Natural killer cell treated with Interleukin-12 subunit alpha and Interleukin-12 subunit beta and Interleukin-15 and Interleukin-18, amount 100 ng/mL, for 72 hours (primary cell): ENCODE data around the gene VPS8. TPM values are rescaled to one million over a fixed set of nuclear protein-coding genes. Genes with fewer than 3 reads are reported as not detected.

Experiments used
- ATAC-seq, 2 donors: fragments of 150-1000 bp; cut with Tn5 transposase in 1 of 2; sonication (Bioruptor Pico), chemical (Tn5 transposase) in 1 of 2; 2 replicates each; pipeline ENCODE4 v1.10.0; 2021
- DNase-seq: peaks from one replicate; pipeline ENCODE4 v3.0.0; 2022; ENCODE audit warnings: low spot score
- H3K27ac Mint-ChIP-seq, 2 donors: 1 replicate in 1 of 2; 2 replicates in 1 of 2; pipeline ENCODE4 v1.8.0; 2022; ENCODE audit warnings: mixed read lengths in 2 of 2, mild to moderate bottlenecking in 1 of 2, moderate library complexity in 1 of 2
- H3K27me3 Mint-ChIP-seq, 2 donors: 1 replicate in 1 of 2; 2 replicates in 1 of 2; pipeline ENCODE4 v1.8.0; 2022; ENCODE audit warnings: mixed read lengths in 2 of 2
- H3K36me3 Mint-ChIP-seq: one replicate; pipeline ENCODE4 v1.8.0; 2022; ENCODE audit warnings: mixed read lengths
- H3K4me1 Mint-ChIP-seq, 2 donors: 1 replicate in 1 of 2; 2 replicates in 1 of 2; pipeline ENCODE4 v1.8.0; 2022; ENCODE audit warnings: low read depth in 2 of 2, mixed read lengths in 2 of 2, mild to moderate bottlenecking in 1 of 2
- H3K4me3 Mint-ChIP-seq: one replicate; pipeline ENCODE4 v1.8.0; 2022; ENCODE audit warnings: mixed read lengths
- H3K9me3 Mint-ChIP-seq: 2 replicates; pipeline ENCODE4 v1.8.0; 2022; ENCODE audit warnings: mixed read lengths
- total RNA-seq, 2 donors: library from RNA; stranded (reverse); gene quantifications; one replicate each; pipeline ENCODE4 v1.2.3, GENCODE V29; 2022

The VPS8 gene
- total RNA-seq, 2 donors from 2014 or later = 52.8 to 74.2 TPM

DNA sequence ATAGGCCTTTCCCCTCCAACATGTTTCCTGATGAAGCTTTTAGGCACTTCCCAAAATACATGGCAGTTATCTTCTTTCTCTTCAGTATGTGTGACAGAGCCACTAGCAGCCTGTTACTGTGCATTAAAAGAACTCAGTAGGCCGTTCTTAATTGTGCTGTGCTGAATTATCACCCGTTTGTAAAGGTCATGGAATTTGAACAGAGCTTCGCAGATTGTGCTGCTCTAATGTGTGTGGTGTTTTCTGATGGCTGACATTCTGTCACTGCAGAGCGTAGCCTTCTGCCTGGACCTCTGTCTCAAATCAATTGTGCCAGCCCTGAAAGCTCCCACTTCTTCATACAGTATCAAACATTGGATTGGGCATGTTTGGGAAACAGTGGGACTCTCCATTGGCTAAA lies 229.6 kb downstream of the VPS8 start:
- H3K27me3 Mint-ChIP-seq = no peaks in the 10 kb centered on the region
- peaks cover 5% of the 10 kb centered on the region for H3K9me3 Mint-ChIP-seq
- ATAC-seq (no peak), DNase-seq (no peak)
- no peaks in the 10 kb centered on the region for H3K4me1 Mint-ChIP-seq
- H3K36me3 Mint-ChIP-seq = peaks cover 7% of the 10 kb centered on the region
- H3K4me3 Mint-ChIP-seq = no peak overlapping the region
- no peak overlapping the region for H3K27ac Mint-ChIP-seq

DNA sequence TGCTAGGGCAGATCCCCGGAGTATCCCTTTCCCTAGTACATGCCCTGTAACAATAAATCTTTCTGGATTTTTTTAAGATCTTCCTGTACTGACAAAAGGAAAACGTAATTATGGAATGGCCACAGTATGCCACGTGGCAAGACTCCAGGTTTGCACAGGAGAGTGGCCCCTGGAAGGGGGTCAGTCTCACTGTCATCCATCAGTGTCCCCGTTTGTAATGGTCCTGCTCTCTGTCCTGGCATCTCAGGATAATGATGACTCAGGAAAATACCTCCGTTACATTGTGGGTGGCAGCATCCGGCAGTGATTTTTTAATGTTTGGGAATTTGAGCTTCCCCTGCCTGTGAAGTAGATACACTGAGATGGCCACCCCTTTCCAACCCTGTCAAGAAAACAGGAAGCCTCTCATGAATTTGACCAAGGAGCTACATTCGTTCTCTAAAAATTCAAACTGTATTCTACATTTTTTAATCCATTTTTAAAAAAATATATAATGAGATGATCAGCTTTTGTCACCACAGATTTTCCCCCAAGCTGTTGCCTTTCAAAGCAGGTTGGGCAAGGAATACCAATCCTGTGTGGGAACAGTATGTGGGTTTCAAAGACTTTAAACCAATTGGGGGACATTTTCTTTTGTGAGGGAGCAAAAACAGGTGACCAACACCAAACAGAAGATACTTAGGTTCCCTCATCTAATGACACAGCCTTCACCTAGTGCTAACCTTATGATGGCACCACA lies 230.5 kb downstream of the VPS8 start:
- Mint-ChIP-seq H3K4me3 (no peak overlapping the region), H3K4me1 (no peaks in the 10 kb centered on the region), H3K27me3 (no peaks in the 10 kb centered on the region), H3K27ac (no peak overlapping the region), H3K9me3 (peaks cover 2% of the 10 kb centered on the region), H3K36me3 (peaks cover 3% of the 10 kb centered on the region)
- DNase-seq (no peak), ATAC-seq (no peak)

DNA sequence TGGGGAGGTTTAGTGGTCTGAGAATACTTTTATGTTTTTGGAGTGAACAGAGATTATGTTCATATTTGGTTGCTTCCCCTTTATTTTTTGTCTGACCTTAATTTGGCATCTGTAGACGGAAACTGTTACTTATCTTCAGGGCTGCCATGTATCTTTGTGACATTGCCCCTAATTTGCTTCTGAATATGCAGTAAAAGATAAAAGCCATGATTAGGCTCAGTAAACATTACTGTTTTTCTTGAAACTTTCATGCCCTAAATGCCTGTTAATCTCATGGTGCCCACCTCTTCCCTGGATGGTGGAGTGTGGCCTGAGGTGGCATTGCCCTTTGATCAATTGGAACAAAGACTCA lies 234.2 kb downstream of the VPS8 start:
- peaks cover 13% of the 10 kb centered on the region for H3K36me3 Mint-ChIP-seq
- ATAC-seq = no peak
- no peak overlapping the region for H3K4me3 Mint-ChIP-seq
- no peak overlapping the region for H3K27ac Mint-ChIP-seq
- no peaks in the 10 kb centered on the region for H3K27me3 Mint-ChIP-seq
- no peaks in the 10 kb centered on the region for H3K4me1 Mint-ChIP-seq
- no peaks in the 10 kb centered on the region for H3K9me3 Mint-ChIP-seq
- no peak for DNase-seq

DNA sequence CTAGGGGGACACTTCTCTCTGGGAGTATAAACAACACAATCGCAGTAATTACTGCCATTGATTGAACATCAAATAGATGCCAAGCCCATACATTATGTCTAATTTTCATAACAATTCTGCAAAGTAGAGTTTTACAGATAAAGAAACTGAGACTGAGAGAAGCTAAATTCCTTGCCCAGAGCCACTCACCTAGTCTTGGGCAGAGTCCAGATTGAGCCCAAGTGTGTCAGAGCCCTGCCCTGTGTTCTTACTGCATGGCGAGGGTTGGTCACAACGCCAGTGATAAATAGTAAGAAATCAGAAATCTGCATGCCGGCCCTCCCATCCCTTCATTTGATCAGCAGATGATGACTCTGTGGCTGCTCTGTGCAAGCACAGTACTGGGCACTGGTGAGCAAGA lies 234.6 kb downstream of the VPS8 start:
- Mint-ChIP-seq H3K9me3 (no peaks in the 10 kb centered on the region), H3K27me3 (no peaks in the 10 kb centered on the region), H3K27ac (no peak overlapping the region), H3K4me3 (no peak overlapping the region), H3K4me1 (no peaks in the 10 kb centered on the region), H3K36me3 (peaks cover 18% of the 10 kb centered on the region)
- ATAC-seq (no peak), DNase-seq (no peak)

DNA sequence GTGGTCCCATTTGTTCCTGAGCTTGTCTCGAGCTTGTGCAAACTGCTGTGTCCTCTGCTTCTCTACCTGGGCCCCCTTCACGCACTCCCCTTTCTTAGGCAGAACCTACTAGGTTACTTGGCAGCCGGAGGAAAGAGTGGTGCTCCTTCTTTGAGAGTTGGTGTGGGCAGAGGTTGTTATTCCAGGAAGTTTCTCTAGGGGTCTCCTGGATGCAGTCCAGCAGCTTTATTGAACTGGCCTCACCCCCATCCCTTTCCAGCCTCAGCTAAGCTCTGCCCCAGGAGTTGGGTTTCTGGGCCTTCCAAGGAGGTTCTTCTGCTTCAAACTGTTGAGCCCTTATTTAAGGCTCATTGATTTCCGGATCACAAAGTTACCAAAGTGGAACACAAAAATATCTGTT lies 237.7 kb downstream of the VPS8 start:
- no peaks in the 10 kb centered on the region for H3K27me3 Mint-ChIP-seq
- H3K4me1 Mint-ChIP-seq = no peaks in the 10 kb centered on the region
- H3K4me3 Mint-ChIP-seq = no peak overlapping the region
- DNase-seq (no peak), ATAC-seq (no peak)
- peaks cover 4% of the 10 kb centered on the region for H3K9me3 Mint-ChIP-seq
- peaks cover 36% of the 10 kb centered on the region for H3K36me3 Mint-ChIP-seq
- no peak overlapping the region for H3K27ac Mint-ChIP-seq

DNA sequence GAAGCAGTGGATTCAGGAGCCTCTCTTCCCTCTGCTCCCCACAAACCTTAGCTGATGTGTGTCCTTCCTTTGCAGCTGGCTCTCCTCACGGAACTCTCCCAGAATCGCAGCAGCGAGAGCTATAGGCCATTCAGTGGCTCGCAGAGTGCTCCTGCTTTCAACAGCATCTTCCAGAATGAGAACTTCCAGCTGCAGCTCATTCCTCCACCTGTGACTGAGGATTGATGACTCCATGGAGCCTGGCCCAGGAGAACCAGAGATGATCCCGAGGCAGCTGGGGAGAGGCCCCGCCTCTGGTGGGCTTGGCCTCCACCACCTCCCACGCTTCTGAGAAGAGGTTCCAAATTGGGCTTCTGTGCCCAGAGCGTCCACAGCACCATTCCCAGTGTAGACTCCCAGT lies 239.8 kb downstream of the VPS8 start:
- H3K36me3 Mint-ChIP-seq = peaks cover 52% of the 10 kb centered on the region
- no peak overlapping the region for H3K4me3 Mint-ChIP-seq
- DNase-seq = no peak
- H3K27me3 Mint-ChIP-seq = no peaks in the 10 kb centered on the region
- no peak overlapping the region for H3K27ac Mint-ChIP-seq
- H3K9me3 Mint-ChIP-seq = peaks cover 8% of the 10 kb centered on the region
- no peak for ATAC-seq
- no peaks in the 10 kb centered on the region for H3K4me1 Mint-ChIP-seq

DNA sequence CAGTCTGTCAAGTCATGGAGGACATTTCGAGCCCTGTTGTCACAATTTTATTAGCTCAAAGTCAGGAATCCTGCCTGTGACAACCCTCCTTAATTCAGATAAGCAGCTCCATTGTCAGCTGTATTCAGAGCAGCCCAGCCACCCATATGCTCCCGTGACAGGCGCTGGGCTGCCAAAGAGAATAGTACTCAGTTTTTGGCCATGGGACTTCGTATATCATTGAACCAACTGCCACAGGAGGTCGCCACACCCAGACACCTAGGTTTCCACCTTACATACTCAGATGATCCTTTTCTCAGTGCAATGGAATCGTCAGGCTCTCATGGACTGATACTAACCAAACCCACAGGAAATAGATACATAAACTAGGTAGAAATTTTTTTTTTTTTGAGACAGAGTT lies 240.7 kb downstream of the VPS8 start:
- no peak overlapping the region for H3K4me3 Mint-ChIP-seq
- no peaks in the 10 kb centered on the region for H3K4me1 Mint-ChIP-seq
- DNase-seq = no peak
- H3K9me3 Mint-ChIP-seq = peaks cover 8% of the 10 kb centered on the region
- H3K36me3 Mint-ChIP-seq = peaks cover 61% of the 10 kb centered on the region
- H3K27me3 Mint-ChIP-seq = no peaks in the 10 kb centered on the region
- H3K27ac Mint-ChIP-seq = no peak overlapping the region
- ATAC-seq = no peak

DNA sequence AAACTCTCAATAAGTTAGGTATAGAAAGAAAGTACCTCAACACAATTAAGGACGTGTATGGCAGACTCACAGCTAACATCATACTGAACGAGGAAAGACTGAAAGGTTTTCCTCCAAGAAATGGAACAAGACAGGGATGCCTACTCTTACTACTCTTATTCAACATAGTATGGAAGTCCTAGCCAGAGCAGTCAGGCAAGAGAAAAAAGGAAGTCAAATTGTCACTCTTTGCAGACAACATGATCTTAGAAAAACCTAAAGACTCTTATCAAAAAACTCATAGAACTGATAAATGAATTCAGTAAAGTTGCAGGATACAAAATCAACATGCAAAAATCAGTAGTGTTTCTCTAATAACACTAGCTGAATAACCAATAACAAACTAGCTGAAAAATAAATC lies 244.9 kb downstream of the VPS8 start:
- no peaks in the 10 kb centered on the region for H3K4me1 Mint-ChIP-seq
- DNase-seq (no peak), ATAC-seq (no peak)
- H3K27me3 Mint-ChIP-seq = no peaks in the 10 kb centered on the region
- no peak overlapping the region for H3K4me3 Mint-ChIP-seq
- H3K9me3 Mint-ChIP-seq = peaks cover 15% of the 10 kb centered on the region
- H3K36me3 Mint-ChIP-seq = peaks cover 54% of the 10 kb centered on the region
- H3K27ac Mint-ChIP-seq = no peak overlapping the region

DNA sequence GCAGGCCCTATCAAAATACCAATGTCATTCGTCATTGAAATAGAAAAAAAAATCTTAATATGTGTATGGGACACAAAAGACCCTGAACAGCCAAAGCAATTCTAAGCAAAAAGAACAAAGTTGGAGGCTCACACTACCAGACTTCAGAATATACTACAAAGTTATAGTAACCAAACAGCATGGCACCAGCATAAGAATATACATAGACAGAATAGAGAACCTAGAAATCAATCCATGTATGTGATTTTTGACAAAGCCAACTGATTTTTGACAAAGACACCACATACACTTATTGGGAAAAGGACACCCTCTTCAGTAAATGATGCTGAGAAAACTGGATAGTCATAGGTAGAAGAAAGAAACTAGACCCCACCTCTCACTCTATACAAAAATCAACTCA lies 245.9 kb downstream of the VPS8 start:
- H3K9me3 Mint-ChIP-seq = peaks cover 15% of the 10 kb centered on the region

DNA sequence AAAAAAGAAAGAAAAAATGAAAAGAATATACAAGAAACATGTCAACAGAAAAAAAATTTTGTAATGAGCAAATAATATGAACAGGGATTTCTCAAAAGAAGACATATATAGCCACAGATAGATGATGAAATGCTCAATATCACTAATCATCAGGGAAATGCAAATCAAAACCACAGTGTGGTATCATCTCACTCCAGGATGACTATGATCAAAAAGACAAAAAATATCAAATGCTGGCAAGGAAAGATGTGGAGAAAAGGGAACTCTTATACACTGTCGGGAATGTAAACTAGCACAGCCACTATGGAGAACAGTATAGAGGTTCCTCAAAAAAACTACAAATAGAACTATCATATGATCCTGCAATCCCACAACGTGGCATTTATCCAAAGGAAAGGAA lies 246.8 kb downstream of the VPS8 start:
- ATAC-seq (no peak), DNase-seq (no peak)
- Mint-ChIP-seq H3K27me3 (no peaks in the 10 kb centered on the region), H3K9me3 (peaks cover 15% of the 10 kb centered on the region), H3K4me1 (no peaks in the 10 kb centered on the region), H3K27ac (no peak overlapping the region), H3K36me3 (peaks cover 47% of the 10 kb centered on the region), H3K4me3 (no peak overlapping the region)

More for the DNA sequence above, 245.9 kb downstream of the VPS8 start:
- Mint-ChIP-seq H3K36me3 (peaks cover 47% of the 10 kb centered on the region), H3K4me1 (no peaks in the 10 kb centered on the region), H3K4me3 (no peak overlapping the region), H3K27ac (no peak overlapping the region), H3K27me3 (no peaks in the 10 kb centered on the region)
- DNase-seq (no peak), ATAC-seq (no peak)

DNA sequence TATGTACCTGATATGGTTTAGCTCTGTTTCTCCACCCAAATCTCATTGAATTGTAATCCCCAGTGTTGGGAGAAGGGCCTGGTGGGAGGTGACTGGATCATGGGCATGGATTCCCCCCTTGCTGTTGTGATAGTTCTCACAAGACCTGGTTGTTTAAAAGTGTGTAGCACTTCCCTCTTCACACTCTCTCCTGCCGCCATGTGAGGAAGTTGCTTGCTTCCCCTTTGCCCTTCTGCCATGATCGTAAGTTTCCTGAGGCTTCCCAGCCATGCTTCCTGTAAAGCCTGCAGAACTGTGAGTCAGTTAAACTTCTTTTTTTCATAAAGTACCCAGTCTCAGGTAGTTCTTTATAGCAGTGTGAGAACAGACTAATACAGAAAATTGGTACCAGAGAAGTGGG lies 247.8 kb downstream of the VPS8 start:
- Mint-ChIP-seq H3K27me3 (no peaks in the 10 kb centered on the region), H3K4me1 (no peaks in the 10 kb centered on the region), H3K27ac (no peak overlapping the region), H3K36me3 (peaks cover 38% of the 10 kb centered on the region), H3K4me3 (no peak overlapping the region), H3K9me3 (peaks cover 11% of the 10 kb centered on the region)
- ATAC-seq (no peak), DNase-seq (no peak)

DNA sequence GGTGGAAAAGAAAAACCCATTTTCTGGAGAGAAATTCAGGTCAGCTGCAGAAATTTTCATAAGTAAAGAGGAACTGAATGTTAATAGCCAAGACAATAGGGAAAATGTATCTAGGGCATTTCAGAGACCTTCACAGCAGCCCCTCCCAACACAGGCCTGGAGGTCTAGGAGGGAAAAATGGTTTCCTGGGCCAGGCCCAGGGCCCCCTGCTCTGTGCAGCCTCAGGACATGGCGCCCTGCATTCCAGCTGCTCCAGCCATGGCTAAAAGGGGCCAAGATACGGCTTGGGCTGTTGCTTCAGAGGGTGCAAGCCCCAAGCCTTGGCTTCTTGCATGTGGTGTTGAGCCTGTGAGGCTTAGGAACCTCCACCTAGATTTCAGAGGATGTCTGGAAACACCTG lies 248.7 kb downstream of the VPS8 start:
- DNase-seq (peak; percentile 45), ATAC-seq (no peak)
- Mint-ChIP-seq H3K9me3 (peaks cover 7% of the 10 kb centered on the region), H3K36me3 (peaks cover 29% of the 10 kb centered on the region), H3K27me3 (no peaks in the 10 kb centered on the region), H3K4me3 (no peak overlapping the region), H3K27ac (no peak overlapping the region), H3K4me1 (no peaks in the 10 kb centered on the region)

DNA sequence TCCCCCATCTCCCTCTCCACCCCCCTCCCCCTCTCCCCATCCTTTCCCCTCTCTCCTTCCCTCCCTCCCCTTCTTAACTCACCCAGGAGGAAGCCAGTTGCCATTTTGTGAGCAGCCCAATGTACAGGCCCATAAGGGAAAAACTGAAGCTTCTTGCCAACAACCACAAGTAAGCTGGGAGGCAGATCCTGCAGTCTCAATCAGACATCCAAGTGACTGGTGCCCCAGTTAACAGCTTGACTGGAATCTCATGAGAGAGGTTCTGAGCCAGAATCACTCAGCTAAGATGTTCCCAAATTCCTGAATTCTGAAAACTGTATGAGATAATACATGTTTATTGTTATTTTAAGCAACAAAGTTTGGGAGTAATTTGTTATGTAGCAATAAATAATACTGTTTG lies 250.2 kb downstream of the VPS8 start:
- Mint-ChIP-seq H3K4me3 (no peak overlapping the region), H3K36me3 (peaks cover 19% of the 10 kb centered on the region), H3K27ac (no peak overlapping the region), H3K9me3 (peaks cover 7% of the 10 kb centered on the region), H3K27me3 (no peaks in the 10 kb centered on the region), H3K4me1 (no peaks in the 10 kb centered on the region)
- no peak for DNase-seq
- no peak for ATAC-seq

DNA sequence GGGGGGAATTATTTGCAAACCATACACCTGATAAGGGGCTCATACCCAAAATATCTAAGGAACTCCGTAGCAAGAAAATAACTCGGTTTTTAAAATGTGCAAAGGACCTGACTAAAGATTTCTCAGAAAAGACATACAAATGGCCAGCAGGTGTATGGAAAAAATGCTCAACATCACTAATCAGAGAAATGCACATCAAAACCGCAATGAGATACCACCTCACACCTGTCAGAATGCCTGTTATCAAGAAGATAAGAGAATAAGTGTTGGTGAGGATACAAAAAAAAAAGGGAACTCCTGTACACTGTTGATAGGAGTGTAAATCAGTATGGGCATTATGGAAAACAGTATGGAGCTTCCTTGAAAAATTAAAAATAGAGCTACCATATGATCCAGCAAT lies 251.5 kb downstream of the VPS8 start:
- DNase-seq = no peak
- peaks cover 7% of the 10 kb centered on the region for H3K9me3 Mint-ChIP-seq
- H3K27me3 Mint-ChIP-seq = no peaks in the 10 kb centered on the region
- H3K36me3 Mint-ChIP-seq = peaks cover 9% of the 10 kb centered on the region
- no peak for ATAC-seq
- no peaks in the 10 kb centered on the region for H3K4me1 Mint-ChIP-seq
- H3K27ac Mint-ChIP-seq = no peak overlapping the region
- H3K4me3 Mint-ChIP-seq = no peak overlapping the region

DNA sequence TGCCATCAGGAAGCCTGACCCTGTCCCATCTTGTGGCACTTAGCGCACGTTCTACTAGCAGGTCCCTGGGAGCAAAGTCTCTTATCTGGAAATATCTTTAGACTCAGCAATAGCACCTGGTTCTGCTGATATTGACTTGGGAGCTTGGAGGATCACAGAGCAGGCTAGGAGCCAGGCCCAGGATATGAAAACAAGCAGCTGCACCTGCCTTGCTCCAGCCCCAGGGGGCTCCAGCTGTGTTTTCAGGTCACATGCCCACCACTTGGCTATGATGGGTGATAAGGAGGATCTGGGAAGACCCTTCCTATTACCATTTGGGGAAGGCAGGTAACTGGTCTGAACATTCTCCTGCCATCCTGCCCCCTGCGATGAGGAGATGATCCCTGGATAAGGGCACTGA lies 253.1 kb downstream of the VPS8 start:
- H3K27me3 Mint-ChIP-seq = no peaks in the 10 kb centered on the region
- no peak for ATAC-seq
- H3K27ac Mint-ChIP-seq = no peak overlapping the region
- peaks cover 2% of the 10 kb centered on the region for H3K9me3 Mint-ChIP-seq
- H3K4me3 Mint-ChIP-seq = no peak overlapping the region
- peak; percentile 29 for DNase-seq
- no peaks in the 10 kb centered on the region for H3K36me3 Mint-ChIP-seq
- no peaks in the 10 kb centered on the region for H3K4me1 Mint-ChIP-seq
